GM21526 (cell line): ENCODE measurements around the gene PRSS50.

Experiments
- ATAC-seq: cut with Tn5 transposase; IDR thresholded peaks from one replicate; pipeline ENCODE4 v1.9.1; 2021; ENCODE audit warnings: moderate library complexity; ENCODE audit not compliant: unreplicated experiment, low FRiP score

The PRSS50 gene

GRCh38 chr3:46693892-46694226, 23.8 kb downstream of the PRSS50 start:
- ATAC-seq: no peak

- ATAC-seq: no peak
Measured at GRCh38 chr3:46693038-46693891, 24.4 kb downstream of the PRSS50 start, which contains the start of gene ALS2CL. Gene ALS2CL (minus strand): TSS chr3:46693679. CDS start chr3:46689440, 4,239 bp downstream.

- ATAC-seq: no peak
Measured at GRCh38 chr3:46692566-46692990, 25.1 kb downstream of the PRSS50 start.

GRCh38 chr3:46690798-46691197, 26.9 kb downstream of the PRSS50 start:
- no peak for ATAC-seq

- no peak for ATAC-seq
Measured at GRCh38 chr3:46685446-46685845, 32.2 kb downstream of the PRSS50 start.

GRCh38 chr3:46684891-46685290, 32.8 kb downstream of the PRSS50 start:
- no peak for ATAC-seq

GRCh38 chr3:46682974-46683373, 34.7 kb downstream of the PRSS50 start:
- ATAC-seq: no peak

GRCh38 chr3:46681856-46682540, 35.7 kb downstream of the PRSS50 start:
- ATAC-seq: no peak

GRCh38 chr3:46681387-46681786, 36.3 kb downstream of the PRSS50 start:
- ATAC-seq: no peak

GRCh38 chr3:46680298-46680826, 37.3 kb downstream of the PRSS50 start:
- no peak for ATAC-seq

- ATAC-seq: no peak
Measured at GRCh38 chr3:46679681-46680080, 38.0 kb downstream of the PRSS50 start.

GRCh38 chr3:46678280-46678679, 39.4 kb downstream of the PRSS50 start:
- no peak for ATAC-seq

- ATAC-seq: no peak
Measured at GRCh38 chr3:46677411-46677726, 40.3 kb downstream of the PRSS50 start.

- ATAC-seq: no peak
Measured at GRCh38 chr3:46676601-46677410, 40.9 kb downstream of the PRSS50 start.

- no peak for ATAC-seq
Measured at GRCh38 chr3:46675843-46676567, 41.7 kb downstream of the PRSS50 start.

GRCh38 chr3:46675426-46675825, 42.2 kb downstream of the PRSS50 start:
- ATAC-seq: no peak

- no peak for ATAC-seq
Measured at GRCh38 chr3:46674031-46674845, 43.4 kb downstream of the PRSS50 start.

- ATAC-seq: no peak
Measured at GRCh38 chr3:46673151-46674030, 44.3 kb downstream of the PRSS50 start.

- no peak for ATAC-seq
Measured at GRCh38 chr3:46672349-46672695, 45.3 kb downstream of the PRSS50 start.
